WERI-Rb-1 (cell line): Measurements from ENCODE around the gene MBD4.

Experiments
- DNase-seq: peaks from one replicate; pipeline ENCODE4 v3.0.0-alpha.2; 2020
- H3K27ac ChIP-seq: fragments of 250-450 bp; sonication (Bioruptor Pico); 2 replicates; pipeline ENCODE4 v1.5.1; 2020; ENCODE audit warnings: mild to moderate bottlenecking, moderate library complexity
- H3K27me3 ChIP-seq: fragments of 250-450 bp; sonication (Bioruptor Pico); 2 replicates; pipeline ENCODE4 v1.5.1; 2021; ENCODE audit warnings: mild to moderate bottlenecking, low read depth, moderate library complexity; ENCODE audit not compliant: insufficient read depth, severe bottlenecking
- H3K36me3 ChIP-seq: fragments of 250-450 bp; sonication (Bioruptor Pico); 2 replicates; pipeline ENCODE4 v1.5.1; 2020; ENCODE audit warnings: mild to moderate bottlenecking, moderate library complexity
- H3K4me3 ChIP-seq: 2 replicates; pipeline ENCODE4 v1.5.1; 2011; ENCODE audit warnings: low read depth, mild to moderate bottlenecking, control low read depth, low read length
- H3K9me3 ChIP-seq: fragments of 250-450 bp; sonication (Bioruptor Pico); 2 replicates; pipeline ENCODE4 v1.5.1; 2021; ENCODE audit warnings: mild to moderate bottlenecking, moderate library complexity; ENCODE audit not compliant: severe bottlenecking
- TF ChIP-seq, protein P1 (sequence below): IDR thresholded peaks from 2 replicates; pipeline ENCODE4 v1.5.1; 2011; ENCODE audit warnings: low read depth, mild to moderate bottlenecking, control low read depth, inconsistent platforms, low read length

Gene MBD4

GRCh38 chr3:129428007-129428375, 11.8 kb downstream of the MBD4 start:
- H3K36me3 ChIP-seq, result peaks cover 29% of the 10 kb centered on the region
- H3K9me3 ChIP-seq, result no peaks in the 10 kb centered on the region
- TF ChIP-seq, protein P1, sequence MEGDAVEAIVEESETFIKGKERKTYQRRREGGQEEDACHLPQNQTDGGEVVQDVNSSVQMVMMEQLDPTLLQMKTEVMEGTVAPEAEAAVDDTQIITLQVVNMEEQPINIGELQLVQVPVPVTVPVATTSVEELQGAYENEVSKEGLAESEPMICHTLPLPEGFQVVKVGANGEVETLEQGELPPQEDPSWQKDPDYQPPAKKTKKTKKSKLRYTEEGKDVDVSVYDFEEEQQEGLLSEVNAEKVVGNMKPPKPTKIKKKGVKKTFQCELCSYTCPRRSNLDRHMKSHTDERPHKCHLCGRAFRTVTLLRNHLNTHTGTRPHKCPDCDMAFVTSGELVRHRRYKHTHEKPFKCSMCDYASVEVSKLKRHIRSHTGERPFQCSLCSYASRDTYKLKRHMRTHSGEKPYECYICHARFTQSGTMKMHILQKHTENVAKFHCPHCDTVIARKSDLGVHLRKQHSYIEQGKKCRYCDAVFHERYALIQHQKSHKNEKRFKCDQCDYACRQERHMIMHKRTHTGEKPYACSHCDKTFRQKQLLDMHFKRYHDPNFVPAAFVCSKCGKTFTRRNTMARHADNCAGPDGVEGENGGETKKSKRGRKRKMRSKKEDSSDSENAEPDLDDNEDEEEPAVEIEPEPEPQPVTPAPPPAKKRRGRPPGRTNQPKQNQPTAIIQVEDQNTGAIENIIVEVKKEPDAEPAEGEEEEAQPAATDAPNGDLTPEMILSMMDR, result no peak
- no peaks in the 10 kb centered on the region for H3K27me3 ChIP-seq
- no peak overlapping the region for H3K27ac ChIP-seq
- no peak for DNase-seq
- H3K4me3 ChIP-seq, result peak overlapping the region; percentile 64

DNA sequence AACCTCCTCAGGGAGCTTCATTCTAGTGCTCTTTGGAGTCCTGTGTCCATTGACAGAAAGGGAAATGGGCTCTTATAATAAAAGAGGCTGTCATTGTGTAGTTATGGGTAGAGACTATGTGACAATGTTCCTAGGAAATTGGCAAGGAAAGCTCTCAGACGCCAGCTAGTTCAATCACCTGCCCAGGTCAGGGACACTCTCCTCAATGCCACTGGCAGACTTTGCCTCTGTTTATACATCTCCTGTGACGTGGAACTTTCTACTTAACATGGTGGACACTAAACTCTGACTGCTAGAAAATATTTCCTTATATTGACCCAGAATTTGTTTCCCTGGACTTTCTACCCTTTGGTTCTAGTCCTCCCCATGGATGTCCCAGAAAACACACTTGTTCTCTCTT, 14.1 kb downstream of the MBD4 start:
- TF ChIP-seq, protein P1, result no peak
- Histone ChIP-seq H3K9me3 (no peaks in the 10 kb centered on the region), H3K36me3 (peaks cover 7% of the 10 kb centered on the region), H3K4me3 (no peak overlapping the region), H3K27me3 (no peaks in the 10 kb centered on the region), H3K27ac (no peak overlapping the region)
- DNase-seq, result no peak

DNA sequence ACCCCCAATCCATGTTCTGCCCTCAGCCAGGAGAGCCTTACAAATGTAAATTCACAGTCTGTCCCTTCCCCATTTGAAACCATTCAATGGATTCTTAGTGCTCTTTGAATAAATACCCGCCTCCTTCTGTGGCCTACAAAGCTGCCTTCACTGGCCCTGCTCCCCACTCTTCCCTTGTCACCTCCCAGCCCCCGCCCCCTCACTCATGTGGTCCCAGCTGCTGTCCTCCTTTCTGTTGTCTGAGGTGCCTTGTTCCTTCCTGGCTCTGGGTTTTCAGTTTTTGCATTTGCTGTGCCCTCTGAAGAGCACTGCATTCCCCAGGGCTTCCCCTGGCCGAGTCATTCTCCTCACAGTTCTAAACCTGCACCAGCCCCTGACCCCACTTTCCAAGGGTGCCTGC, 14.5 kb downstream of the MBD4 start:
- peaks cover 3% of the 10 kb centered on the region for H3K36me3 ChIP-seq
- H3K27ac ChIP-seq, result no peak overlapping the region
- no peaks in the 10 kb centered on the region for H3K27me3 ChIP-seq
- DNase-seq, result no peak
- H3K9me3 ChIP-seq, result no peaks in the 10 kb centered on the region
- H3K4me3 ChIP-seq, result no peak overlapping the region
- TF ChIP-seq, protein P1, result no peak

GRCh38 chr3:129424185-129424841, 15.4 kb downstream of the MBD4 start:
- DNase-seq, result no peak
- Histone ChIP-seq H3K27me3 (no peaks in the 10 kb centered on the region), H3K4me3 (no peak overlapping the region), H3K36me3 (peaks cover 3% of the 10 kb centered on the region), H3K9me3 (no peaks in the 10 kb centered on the region), H3K27ac (no peak overlapping the region)
- TF ChIP-seq, protein P1, result no peak

- Histone ChIP-seq H3K27ac (no peak overlapping the region), H3K9me3 (no peaks in the 10 kb centered on the region), H3K36me3 (no peaks in the 10 kb centered on the region), H3K27me3 (no peaks in the 10 kb centered on the region), H3K4me3 (no peak overlapping the region)
- TF ChIP-seq, protein P1, result no peak
- no peak for DNase-seq
These were observed 16.9 kb downstream of the MBD4 start for GRCh38 chr3:129422897-129423296.
